ENCODE data around the gene TNS3. TPM values are rescaled to one million over a fixed set of nuclear protein-coding genes. Genes with fewer than 3 reads are reported as not detected.
A peak's percentile ranks its signal among the peaks of the same experiment; 100 is the strongest.
"Not testable (repeated sequence)": the region's sequence is repeated elsewhere in the genome, so short reads cannot be mapped to it uniquely, and the experiment has no call there.

The TNS3 gene
- total RNA-seq, 1 donor from 2014 or later = 43.2 TPM

DNA sequence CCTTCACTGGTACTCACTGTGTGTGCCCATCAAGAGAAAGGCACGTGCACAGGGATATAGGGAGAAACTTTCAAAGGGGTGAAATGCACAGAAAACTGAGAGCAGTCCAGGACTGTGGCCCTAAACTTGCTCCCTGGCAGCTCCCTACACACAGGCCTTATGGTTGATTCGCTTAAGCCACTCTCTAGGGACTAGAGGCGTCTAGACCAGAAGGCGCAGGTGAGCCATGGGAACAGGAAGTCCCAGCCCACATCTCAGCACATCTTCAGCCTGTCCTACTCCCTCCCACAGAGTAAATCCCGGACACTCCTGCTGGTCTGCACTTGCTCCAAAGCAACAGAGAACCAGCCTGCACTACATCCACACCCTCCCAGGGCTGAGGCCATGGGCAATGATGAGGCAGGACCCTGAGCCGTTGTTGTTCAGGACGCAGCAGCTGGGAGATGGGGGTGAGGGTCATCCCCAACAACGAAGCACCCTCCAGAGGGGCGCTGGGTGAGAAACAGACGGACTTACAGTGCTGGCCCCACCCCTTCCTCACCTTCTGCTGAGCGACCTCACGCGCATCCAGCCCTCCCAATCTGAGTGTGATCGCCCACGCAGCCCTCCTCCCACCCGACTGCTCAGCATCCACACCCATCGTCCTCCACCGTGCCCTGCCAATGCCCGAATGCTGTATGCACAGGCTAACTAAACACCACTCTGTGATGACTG lies 109.3 kb downstream of the TNS3 start:
- intact Hi-C loops (cut with DNase I) = no loop called here
- ATAC-seq (ENCODE audit: poor library complexity) (no peak), DNase-seq (no peak)

DNA sequence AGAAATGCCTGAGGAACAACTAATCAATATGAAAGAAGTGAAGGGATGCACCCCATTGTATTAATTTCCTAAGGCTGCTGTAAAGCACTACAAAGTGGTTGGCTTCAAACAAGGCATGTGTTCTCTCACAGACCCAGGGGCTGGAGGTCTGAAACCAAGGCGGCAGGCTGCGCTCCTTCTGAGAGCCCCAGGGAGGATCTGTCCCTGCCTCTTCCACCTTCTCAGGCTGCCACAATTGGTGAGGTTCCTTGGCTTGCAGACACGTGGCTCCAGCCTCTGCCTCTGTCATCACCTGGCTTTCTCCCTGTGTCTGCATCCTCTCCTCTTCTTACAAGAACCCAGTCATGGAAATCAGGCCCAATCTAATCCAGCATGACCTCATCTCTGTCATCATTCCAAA lies 110.1 kb downstream of the TNS3 start:
- ATAC-seq (ENCODE audit: poor library complexity) = no peak
- no peak for DNase-seq
- intact Hi-C loops (cut with DNase I) = no loop called here

DNA sequence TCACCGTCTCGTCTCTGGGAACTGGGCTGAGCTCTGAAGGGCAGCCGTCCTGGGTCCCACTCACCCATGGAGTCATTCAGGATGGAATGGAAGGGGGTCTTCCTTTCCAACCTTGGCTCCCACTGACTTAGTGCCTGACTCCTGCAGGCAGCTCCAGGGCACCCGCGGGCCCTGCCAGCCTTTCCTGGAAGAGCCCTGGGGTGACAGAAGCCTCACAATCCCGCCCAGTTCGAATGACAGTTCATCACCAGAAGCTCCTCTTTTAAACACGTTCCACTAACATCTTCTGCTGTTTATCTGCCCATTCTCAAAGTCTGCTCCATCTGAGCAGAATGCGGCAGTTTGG lies 110.6 kb downstream of the TNS3 start:
- intact Hi-C loops (cut with DNase I) = no loop called here
- DNase-seq (no peak), ATAC-seq (ENCODE audit: poor library complexity) (no peak)

DNA sequence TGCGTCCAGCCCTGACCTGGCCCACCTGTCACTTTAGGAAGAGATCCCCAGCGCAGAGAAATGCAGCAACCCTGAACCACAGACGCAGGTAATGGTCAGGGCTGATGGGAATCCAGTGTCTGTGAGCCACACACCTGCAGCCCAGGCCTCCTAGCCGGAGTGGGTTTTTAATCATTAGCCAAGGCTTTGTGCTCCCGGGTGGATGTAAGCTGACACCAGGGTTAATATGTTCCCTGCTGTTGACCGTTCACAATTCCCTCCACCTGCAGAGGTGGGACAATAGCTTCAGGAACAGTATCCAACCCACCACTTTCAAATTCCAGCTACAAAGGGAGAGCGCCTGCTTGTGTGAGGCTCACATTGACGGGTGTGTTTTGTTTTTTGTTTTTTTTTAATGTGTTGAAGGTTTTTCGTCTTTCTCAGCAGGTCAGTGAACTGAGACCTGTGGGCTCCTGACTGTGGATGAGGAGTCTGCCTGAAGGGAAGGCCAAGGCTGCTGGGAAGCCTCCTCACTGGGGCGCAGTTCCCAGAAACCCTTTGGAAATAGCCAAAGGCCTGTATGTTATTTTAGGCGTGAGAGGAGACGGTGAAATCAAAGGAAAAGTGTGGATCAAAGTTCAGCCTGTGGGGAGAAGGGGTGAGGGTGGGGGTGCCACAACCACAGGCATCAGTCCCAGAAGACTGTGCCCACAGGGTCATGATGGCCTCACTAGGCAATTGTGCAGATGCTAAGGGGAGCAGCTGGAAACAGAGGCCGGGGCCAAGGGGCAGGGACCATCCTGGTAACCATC lies 111.1 kb downstream of the TNS3 start:
- intact Hi-C loops (cut with DNase I) = no loop called here
- no peak for ATAC-seq (ENCODE audit: poor library complexity)
- no peak for DNase-seq

DNA sequence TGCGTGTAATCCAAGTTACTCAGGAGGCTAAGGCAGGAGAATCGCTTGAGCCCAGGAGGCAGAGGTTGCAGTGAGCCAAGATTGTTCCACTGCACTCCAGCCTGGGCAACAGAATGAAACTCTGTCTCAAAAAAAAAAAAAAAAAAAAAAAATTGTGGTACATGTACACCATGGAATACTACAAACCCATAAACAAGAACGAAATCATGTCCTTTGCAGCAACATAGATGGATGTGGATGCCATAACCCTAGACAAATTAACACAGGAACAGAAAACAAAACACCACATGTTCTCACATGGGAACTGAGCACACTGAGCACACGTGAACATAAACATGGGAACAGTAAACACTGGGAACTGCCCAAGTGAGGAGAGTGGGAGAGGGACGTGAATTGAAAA lies 112.1 kb downstream of the TNS3 start:
- ATAC-seq (ENCODE audit: poor library complexity); DNase-seq; intact Hi-C loops (cut with DNase I): not testable (repeated sequence)

DNA sequence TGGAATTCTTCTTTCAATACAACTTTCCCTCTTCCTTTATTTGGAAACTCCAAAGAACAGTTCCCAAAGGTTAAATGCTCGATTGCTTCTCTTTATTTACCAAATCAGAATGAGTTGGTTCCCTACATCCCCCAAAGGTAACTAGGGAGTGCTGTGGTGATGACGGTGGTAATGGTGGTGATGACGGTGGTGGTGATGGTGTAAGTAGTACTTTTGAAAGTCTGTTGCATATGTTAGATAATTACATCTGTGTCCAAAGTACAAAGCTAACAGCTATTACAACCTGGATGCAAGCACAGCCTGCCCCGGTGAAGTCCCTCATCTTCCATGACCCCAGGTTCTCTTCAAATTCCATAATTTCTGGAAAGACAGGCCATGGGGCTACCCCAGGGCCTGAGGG lies 115.1 kb downstream of the TNS3 start:
- DNase-seq (no peak), ATAC-seq (ENCODE audit: poor library complexity) (no peak)
- intact Hi-C loops (cut with DNase I) = no loop called here

DNA sequence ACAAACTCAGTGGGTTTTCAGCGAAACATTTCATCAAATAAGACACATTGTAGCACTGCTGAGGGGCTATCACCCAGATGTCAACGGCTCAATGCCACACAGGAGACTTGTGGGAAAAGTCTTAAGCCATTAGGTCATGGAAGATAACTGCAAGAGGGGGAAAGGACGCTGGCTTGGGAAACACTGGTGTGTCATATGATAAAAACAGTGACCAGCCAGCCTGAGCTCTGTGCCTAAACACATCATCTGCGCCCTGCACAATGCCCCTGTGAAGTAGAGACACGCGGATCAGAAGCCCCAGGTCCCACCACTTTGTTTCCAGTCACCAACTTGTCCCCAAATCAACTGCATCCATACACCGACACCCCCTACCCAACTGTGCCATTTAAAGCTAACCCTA lies 116.7 kb downstream of the TNS3 start:
- ATAC-seq (ENCODE audit: poor library complexity) (peak; percentile 59), DNase-seq (no peak)
- intact Hi-C loops (cut with DNase I) = no loop called here

DNA sequence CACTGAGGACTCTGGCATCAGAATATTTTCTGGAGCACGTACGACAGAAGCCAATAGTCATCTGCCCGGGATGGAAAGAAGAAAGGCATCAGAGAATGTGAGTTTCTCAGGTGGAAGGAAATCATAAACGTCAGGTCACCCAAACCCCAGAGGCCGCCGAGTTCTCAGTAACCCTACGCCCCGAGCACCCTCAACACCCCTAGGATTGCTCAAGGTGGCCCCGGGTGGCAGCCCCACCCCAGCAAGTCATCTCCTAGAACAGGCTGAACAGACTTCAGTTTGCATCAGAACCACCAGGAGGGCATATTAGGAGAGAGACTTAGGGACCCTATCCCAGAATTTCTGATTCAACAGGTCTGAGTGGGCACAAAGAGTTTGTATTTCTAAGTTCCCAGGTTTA lies 117.6 kb downstream of the TNS3 start:
- ATAC-seq (ENCODE audit: poor library complexity) = no peak
- DNase-seq = no peak
- intact Hi-C loops (cut with DNase I) = no loop called here

DNA sequence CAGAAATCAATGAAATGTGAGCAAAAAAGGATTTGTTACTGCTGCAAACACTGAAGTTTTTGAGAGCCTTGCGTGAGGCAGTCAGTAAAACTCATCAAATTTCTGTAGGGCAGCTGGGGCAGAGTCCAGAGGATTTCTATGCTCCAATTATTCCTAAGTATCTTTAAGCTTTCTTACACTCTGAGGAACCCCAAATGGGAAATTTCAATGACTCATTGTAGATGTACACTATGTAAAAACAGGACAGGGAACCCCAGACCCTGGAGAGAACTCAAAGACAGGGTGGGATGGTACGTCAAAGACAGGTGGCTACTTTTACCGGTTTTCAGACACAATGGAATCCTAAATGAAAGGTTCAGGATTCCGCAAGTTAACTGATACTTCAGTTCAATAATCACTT lies 120.2 kb downstream of the TNS3 start:
- DNase-seq (no peak), ATAC-seq (ENCODE audit: poor library complexity) (no peak)
- intact Hi-C loops (cut with DNase I) = no loop called here

DNA sequence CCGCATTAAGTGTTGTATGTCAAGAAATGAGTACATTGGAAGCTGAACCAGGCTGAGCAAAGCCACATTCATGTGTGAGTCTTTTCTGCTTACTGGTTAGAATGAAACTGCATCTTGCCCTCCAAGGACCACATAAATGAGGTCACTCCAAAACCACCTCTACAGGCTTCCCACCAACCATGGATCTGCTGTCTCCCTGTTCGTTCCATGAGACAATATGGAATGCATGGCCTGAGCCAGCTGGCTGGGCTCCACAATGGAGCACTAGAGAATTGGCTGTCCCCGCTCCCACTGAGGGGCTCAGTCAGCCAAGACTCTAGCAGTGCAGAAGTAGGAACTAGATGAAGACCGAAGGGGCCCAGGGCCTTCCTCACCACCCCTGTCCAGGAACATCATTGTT lies 120.8 kb downstream of the TNS3 start:
- ATAC-seq (ENCODE audit: poor library complexity) (peak; percentile 89), DNase-seq (peak; percentile 85)
- intact Hi-C loops (cut with DNase I) = no loop called here

DNA sequence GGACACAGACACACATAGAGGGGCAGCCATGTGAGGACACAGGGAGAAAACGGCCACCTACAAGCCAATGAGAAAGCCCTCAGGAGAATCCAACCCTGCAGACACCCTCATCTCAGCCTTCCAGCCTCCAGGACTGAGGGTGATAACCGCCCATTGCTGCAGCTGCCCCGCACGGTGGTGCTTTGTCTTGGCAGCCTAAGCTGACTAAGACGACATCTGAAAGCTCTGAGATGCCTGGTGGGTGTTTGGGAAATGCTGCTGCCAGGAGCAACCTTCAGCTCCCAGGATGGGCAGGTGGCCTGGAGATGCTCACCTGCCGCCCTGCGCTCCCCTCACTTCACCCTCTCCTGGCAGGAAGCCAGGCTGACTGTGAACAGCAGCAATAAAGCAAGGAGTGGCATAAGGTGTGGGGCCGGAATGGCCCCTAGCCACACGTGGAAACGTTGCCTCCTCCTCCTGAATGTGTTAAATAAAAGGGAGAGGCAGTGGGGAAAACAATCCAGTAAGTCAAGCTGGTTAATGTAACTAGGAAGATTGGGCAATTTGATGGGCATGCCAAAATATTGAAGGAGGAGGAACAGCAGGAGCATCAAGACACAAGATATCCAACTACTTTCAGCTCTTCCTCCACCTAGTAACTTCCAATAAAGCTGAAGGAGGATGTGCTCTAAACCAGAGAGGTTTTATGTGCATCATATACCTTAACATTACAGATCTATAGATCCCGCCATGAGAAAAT lies 121.5 kb downstream of the TNS3 start:
- intact Hi-C loops (cut with DNase I) = no loop called here
- ATAC-seq (ENCODE audit: poor library complexity) (no peak), DNase-seq (no peak)

DNA sequence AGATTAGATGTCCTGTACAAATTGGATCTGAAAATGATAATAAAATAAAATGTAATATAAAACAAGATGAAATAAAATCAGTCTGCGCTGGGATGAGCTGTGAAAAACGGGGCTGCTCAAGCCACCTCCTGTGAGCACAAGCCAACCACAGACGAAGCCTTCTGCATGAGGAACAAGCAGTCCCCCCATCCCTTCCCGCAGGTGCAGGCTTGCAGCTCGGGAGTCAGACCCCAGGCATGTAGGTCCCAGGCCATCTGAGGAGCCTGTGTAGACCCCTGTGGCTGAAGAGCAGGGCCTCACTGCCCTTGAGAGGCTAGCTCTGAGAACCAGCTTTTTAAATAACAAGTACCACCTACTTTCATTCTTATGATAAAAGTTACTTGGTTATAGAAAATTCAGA lies 123.4 kb downstream of the TNS3 start:
- DNase-seq = no peak
- ATAC-seq (ENCODE audit: poor library complexity) = no peak
- intact Hi-C loops (cut with DNase I) = no loop called here

DNA sequence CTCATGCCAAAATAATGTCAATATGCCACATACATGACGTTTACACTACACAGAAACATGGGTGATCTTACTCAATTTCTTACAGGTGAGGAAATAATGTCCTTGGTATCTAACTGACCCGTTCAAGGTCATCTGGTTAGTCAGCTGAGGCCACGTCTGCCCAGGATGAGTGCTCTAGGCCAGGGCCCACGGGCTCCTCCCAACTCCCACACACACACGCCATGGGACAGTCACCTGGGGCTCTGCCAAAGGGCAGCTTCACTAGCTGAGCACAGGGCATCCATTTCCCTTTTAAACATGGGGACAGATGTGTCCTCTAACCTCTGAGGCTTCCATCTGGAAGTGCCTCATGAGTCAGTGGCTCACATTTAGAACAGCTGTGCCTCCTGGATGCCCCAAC lies 123.9 kb downstream of the TNS3 start:
- intact Hi-C loops (cut with DNase I) = no loop called here
- DNase-seq (peak; percentile 82), ATAC-seq (ENCODE audit: poor library complexity) (peak; percentile 29)

DNA sequence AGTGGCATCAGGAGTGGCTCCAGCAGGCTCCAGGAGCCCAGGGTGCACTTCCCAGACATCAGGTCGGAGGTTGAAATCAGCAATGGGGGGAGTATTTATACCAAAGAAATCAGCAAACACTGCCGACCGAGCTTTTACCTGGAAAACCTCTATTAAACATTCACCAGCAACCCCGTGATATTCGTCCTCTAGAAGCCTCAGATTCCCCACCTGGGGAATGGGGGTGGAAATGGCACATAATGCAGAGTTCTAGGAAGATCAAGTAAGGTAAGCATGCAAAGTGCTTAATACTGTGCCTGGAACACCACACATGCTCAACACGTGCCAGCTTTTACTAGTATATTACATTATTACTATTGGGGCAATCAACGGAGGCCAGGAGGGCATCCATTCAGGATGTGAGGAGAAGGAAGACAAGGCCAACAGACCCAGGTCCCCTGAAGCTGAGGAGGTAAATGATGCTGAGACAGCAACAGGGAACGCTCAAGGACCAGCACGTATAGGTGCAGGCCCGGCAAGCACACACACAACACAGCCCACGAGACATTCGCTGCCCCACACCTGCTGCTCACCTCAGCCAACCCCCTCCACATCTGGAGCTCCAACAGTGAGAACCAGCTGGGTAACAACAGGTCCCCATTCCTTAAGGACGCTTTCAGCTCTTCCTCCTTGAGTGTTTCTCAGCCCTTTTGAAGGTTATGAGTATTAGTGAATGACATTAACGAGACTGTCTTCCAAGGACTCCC lies 125.5 kb downstream of the TNS3 start:
- ATAC-seq (ENCODE audit: poor library complexity) = no peak
- no peak for DNase-seq
- intact Hi-C loops (cut with DNase I) = no loop called here

DNA sequence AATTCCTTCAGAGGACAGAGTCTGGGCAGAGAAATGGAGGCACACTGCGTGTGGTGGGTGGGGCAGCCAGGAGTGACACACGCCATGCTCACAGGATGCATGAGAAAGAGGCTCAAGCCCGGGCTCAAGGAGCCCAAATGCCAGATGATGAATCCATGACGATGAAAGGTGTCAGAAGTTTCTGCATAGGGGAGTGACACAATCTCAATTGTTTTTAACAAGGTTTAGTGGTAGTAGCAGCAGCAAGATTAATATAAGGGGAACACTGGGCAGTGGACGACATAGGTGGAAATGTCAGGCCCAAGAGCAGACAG lies 126.1 kb downstream of the TNS3 start:
- DNase-seq = no peak
- no peak for ATAC-seq (ENCODE audit: poor library complexity)
- intact Hi-C loops (cut with DNase I) = no loop called here

DNA sequence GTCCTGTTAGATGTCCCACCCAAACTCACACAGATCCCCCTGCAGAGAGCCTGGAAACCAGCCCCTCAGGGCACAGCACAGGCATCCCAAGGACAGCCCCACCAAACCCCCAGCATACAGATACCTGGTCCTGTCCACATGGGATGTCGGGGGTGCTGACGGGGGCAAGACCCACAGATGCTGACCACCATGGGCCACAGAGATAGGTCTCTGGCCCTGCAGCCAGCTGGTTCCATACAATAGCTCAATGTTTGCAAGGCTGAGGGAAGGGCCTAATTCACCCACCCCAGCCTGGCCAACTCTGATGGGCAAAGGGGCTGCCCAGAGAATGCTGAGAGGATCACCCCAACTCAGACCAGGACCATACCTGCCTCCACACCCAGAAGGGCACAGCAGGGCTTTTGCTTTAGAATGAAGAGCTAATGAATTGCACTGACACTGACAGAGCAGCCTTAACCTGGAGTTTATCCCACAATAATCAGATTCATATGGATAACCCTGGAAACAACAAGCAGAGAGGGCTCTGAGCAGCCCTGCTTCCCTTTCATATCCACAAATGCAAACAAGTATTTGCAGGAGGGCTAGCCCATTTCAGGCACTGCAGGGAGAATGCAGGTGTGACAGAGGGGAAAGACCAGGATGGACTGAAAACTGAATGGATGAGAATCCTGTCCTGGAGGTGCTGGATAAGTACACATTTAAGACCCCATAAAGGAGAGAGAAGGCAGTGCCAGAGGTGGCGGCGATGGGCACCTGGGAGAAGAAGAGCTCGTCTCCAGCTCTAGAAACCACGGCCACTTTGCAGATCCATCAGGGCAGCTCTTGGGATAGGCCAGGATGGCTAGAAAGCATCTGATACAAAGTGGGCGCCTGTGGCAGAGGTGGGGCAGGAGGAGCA lies 126.7 kb downstream of the TNS3 start:
- no peak for ATAC-seq (ENCODE audit: poor library complexity)
- DNase-seq = no peak
- intact Hi-C loops (cut with DNase I) = no loop called here

DNA sequence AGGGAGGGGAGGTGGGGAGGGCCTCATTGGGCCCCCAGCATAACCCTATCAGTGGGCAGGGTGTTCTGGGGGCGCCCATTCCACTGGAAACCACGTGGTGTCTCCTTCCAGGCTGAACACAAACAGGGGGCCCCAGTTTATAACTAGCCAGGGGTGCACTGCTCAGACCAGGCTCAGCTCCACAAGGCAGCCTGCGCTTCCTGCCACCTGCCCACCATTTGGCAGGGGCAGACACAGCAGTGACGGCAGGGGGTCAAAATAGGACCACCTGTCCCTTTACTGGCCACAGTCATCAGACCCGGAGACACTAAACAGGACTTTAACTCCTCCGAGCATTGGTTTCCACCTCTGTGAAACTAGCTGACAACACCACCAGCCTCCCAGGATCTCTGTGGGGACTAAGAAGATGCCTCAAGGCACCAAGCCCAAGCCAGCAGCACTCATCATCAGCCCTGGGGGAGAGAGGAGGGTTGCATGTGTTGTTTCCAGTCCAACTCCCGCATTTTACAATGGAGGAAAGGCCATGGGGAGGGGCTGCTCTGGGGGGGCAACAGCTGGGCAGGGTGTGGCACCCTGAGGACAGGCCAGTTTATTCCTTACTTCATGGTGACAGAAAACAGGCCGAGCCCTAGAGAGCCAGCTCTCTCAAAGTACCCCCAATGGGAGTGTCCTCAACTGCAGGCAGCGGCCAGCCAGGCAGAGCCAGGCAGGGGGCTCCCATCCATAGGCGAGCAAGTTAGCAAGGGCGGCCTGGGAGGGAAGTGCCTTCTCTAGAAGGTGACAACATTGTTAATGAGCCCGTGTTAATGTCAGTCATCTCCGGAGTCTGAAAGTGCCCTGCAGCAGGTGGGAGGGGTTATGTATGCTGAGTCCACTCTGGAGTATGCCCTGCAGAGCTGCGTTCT lies 127.6 kb downstream of the TNS3 start:
- no peak for DNase-seq
- no peak for ATAC-seq (ENCODE audit: poor library complexity)
- intact Hi-C loops (cut with DNase I) = no loop called here
